SK-N-SH (cell line): ENCODE results near the gene RIC3.

ENCODE experiments used
- EZH2phosphoT487 ChIP-seq: fragments of 200-600 bp; sonication (generic); IDR thresholded peaks from 2 replicates; pipeline ENCODE4 v1.6.1; 2017; ENCODE audit warnings: low read depth, mixed run types, mild to moderate bottlenecking, antibody characterized with exemption, moderate library complexity, borderline replicate concordance
- TF ChIP-seq, protein P1 (sequence below): fragments of 200-600 bp; sonication (generic); IDR thresholded peaks from 2 replicates; pipeline ENCODE4 v1.6.1; 2017; ENCODE audit warnings: antibody characterized with exemption, mild to moderate bottlenecking, moderate library complexity

DNA sequence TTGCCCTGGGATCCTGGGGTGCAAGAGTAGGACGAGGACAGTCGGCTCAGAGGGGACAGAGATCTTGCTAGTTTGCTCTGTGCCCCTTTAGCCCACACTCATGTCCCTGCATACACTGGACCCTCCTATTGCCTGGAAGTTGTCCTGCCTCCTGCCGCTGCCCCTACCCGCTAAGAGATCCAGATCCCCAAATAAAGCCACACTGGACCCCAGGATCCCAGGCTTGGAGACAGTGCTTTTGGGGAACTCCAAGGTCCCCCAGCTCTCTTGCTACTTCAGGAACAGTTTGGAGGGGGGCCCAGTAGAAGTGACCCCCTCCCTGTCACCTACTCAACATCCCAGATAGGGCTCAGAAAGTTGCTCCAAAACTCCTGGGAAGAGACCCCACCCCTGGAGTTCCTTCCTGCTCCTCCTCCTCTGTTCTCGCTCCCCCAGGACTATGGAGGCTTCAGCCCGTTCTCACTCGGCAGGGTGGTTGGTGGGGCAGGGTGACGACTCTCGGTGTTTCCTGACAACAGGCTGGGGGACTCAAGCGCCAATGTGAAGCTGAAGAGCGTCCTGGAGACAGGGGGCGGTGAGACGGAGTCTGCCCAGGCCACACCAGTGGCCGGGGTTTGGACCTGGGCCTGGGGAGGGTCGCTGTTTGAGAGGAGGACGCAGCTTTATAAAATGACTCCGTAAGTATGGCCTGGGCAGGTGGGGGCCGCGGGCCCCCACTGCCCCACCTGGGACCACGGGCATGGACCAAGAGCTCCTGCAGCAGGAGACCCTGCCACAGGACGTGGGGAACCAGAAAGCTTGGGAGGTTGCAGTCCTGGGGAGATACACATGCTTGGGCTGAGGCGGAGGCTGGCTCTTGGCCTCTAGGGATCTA lies 107.0 kb downstream of the RIC3 start:
- no peak for TF ChIP-seq EZH2phosphoT487
- TF ChIP-seq, protein P1, sequence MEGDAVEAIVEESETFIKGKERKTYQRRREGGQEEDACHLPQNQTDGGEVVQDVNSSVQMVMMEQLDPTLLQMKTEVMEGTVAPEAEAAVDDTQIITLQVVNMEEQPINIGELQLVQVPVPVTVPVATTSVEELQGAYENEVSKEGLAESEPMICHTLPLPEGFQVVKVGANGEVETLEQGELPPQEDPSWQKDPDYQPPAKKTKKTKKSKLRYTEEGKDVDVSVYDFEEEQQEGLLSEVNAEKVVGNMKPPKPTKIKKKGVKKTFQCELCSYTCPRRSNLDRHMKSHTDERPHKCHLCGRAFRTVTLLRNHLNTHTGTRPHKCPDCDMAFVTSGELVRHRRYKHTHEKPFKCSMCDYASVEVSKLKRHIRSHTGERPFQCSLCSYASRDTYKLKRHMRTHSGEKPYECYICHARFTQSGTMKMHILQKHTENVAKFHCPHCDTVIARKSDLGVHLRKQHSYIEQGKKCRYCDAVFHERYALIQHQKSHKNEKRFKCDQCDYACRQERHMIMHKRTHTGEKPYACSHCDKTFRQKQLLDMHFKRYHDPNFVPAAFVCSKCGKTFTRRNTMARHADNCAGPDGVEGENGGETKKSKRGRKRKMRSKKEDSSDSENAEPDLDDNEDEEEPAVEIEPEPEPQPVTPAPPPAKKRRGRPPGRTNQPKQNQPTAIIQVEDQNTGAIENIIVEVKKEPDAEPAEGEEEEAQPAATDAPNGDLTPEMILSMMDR: no peak
